H1 (cell line): ENCODE data around the gene TAPT1. TPM values are rescaled to one million over a fixed set of nuclear protein-coding genes. Genes with fewer than 3 reads are reported as not detected.

Experiments
- CTCF ChIA-PET: fragments of 300-600 bp; sonication (Branson Sonifier 250); formaldehyde crosslinking; loops from one replicate; lab custom pipeline; 2021; ENCODE audit not compliant: partially characterized antibody; lab: Charles Lee
- POLR2A ChIA-PET: fragments of 300-600 bp; sonication (Branson Sonifier 250); formaldehyde crosslinking; loops from one replicate; lab custom pipeline; 2021; ENCODE audit warnings: inconsistent platforms; ENCODE audit not compliant: partially characterized antibody; lab: Charles Lee
- DNase-seq, 2 experiments: peaks; one replicate each; pipeline versions ENCODE4 v3.0.0 to v3.0.0-alpha.2; 2010 to 2022; ENCODE audit warnings: low spot score in 2 of 2, low read depth in 1 of 2, mixed read lengths in 1 of 2
- FAIRE-seq: peaks from 2 replicates; lab custom pipeline; 2011; peaks lifted over from hg19 to GRCh38; lab: Jason Lieb, UNC
- H2AFZ ChIP-seq: 2 replicates; pipeline ENCODE4 v1.8.1; 2012; ENCODE audit warnings: low read length, inconsistent platforms
- H2AK5ac ChIP-seq: 2 replicates; pipeline ENCODE4 v1.6.1; 2013; ENCODE audit warnings: low read depth, low read length
- H2BK120ac ChIP-seq: replicated peaks from 2 replicates; pipeline ENCODE3; 2013; ENCODE audit warnings: low read depth, low read length, inconsistent platforms
- H2BK12ac ChIP-seq: 2 replicates; pipeline ENCODE4 v1.6.1; 2013; ENCODE audit warnings: low read depth, low read length
- H2BK15ac ChIP-seq: 2 replicates; pipeline ENCODE4 v1.6.1; 2013; ENCODE audit warnings: low read length
- H2BK20ac ChIP-seq: 2 replicates; pipeline ENCODE4 v1.6.1; 2013; ENCODE audit warnings: low read length
- H2BK5ac ChIP-seq: 2 replicates; pipeline ENCODE4 v1.6.1; 2013; ENCODE audit warnings: low read depth, low read length
- H3K14ac ChIP-seq: 2 replicates; pipeline ENCODE4 v1.6.1; 2013; ENCODE audit warnings: inconsistent platforms; ENCODE audit not compliant: insufficient read length
- H3K18ac ChIP-seq: 2 replicates; pipeline ENCODE4 v1.6.1; 2013; ENCODE audit warnings: low read length; ENCODE audit errors: extremely low read depth
- H3K23ac ChIP-seq: 2 replicates; pipeline ENCODE4 v1.6.1; 2013; ENCODE audit warnings: inconsistent platforms; ENCODE audit not compliant: insufficient read length
- H3K23me2 ChIP-seq: 2 replicates; pipeline ENCODE4 v1.6.1; 2013; ENCODE audit warnings: low read depth, low read length
- H3K27ac ChIP-seq: 2 replicates; pipeline ENCODE4 v1.6.1; 2011; ENCODE audit warnings: low read depth, low read length, inconsistent platforms
- H3K27me3 ChIP-seq, 4 experiments: replicated peaks in 1 of 4; 1 replicate in 1 of 4; 2 replicates in 3 of 4; pipeline versions ENCODE4 v1.6.1 to v1.8.1; 2011 to 2013; ENCODE audit warnings: low read length in 3 of 4, mild to moderate bottlenecking in 3 of 4, inconsistent platforms in 2 of 4, mixed read lengths in 2 of 4, moderate library complexity in 1 of 4; ENCODE audit not compliant: control insufficient read depth in 3 of 4, insufficient read depth in 3 of 4; ENCODE audit errors: extremely low read depth in 1 of 4
- H3K36me3 ChIP-seq, 4 experiments: 2 replicates each; pipeline versions ENCODE4 v1.6.1 to v1.8.1; 2011 to 2013; ENCODE audit warnings: mild to moderate bottlenecking in 4 of 4, low read length in 3 of 4, moderate library complexity in 2 of 4, control low read depth in 1 of 4, inconsistent platforms in 1 of 4; ENCODE audit not compliant: insufficient read depth in 4 of 4, control insufficient read depth in 2 of 4
- H3K4ac ChIP-seq: replicated peaks from 2 replicates; pipeline ENCODE3; 2013; ENCODE audit warnings: low read length, low read depth, mixed read lengths, inconsistent platforms; ENCODE audit not compliant: insufficient read length
- H3K4me1 ChIP-seq, 4 experiments: replicated peaks in 1 of 4; 1 replicate in 1 of 4; 2 replicates in 3 of 4; pipeline versions ENCODE4 v1.6.1 to v1.8.1; 2011 to 2013; ENCODE audit warnings: low read length in 3 of 4, inconsistent platforms in 2 of 4, mixed read lengths in 1 of 4; ENCODE audit not compliant: insufficient read depth in 4 of 4, control insufficient read depth in 3 of 4
- H3K4me2 ChIP-seq, 2 experiments: 2 replicates each; pipeline versions ENCODE4 v1.6.1 to v1.8.1; 2011 to 2013; ENCODE audit warnings: low read depth in 2 of 2, low read length in 2 of 2, control low read depth in 1 of 2, inconsistent platforms in 1 of 2, mild to moderate bottlenecking in 1 of 2; ENCODE audit not compliant: insufficient read depth in 1 of 2
- H3K4me3 ChIP-seq, 4 experiments: fragments of 200-600, 300-600 bp in 1 of 4; sonication (generic), shearing (Covaris generic), sonication (Bioruptor Twin) in 1 of 4; 2 replicates each; pipeline versions ENCODE4 v1.5.1 to v1.8.1; 2011 to 2016; ENCODE audit warnings: low read length in 4 of 4, low read depth in 3 of 4, control low read depth in 2 of 4, inconsistent platforms in 2 of 4, mild to moderate bottlenecking in 2 of 4, mixed read lengths in 1 of 4, moderate library complexity in 1 of 4; ENCODE audit not compliant: insufficient read depth in 2 of 4; ENCODE audit errors: extremely low read depth in 1 of 4
- H3K56ac ChIP-seq: replicated peaks from 2 replicates; pipeline ENCODE3; 2013; ENCODE audit warnings: low read depth, mild to moderate bottlenecking, mixed read lengths, low read length, inconsistent platforms; ENCODE audit not compliant: insufficient read length
- H3K79me1 ChIP-seq: 2 replicates; pipeline ENCODE4 v1.6.1; 2013; ENCODE audit warnings: low read depth, low read length, control low read depth
- H3K79me2 ChIP-seq, 2 experiments: 2 replicates each; pipeline versions ENCODE4 v1.6.1 to v1.8.1; 2012 to 2013; ENCODE audit warnings: low read length in 2 of 2, mild to moderate bottlenecking in 2 of 2, inconsistent platforms in 1 of 2; ENCODE audit not compliant: insufficient read depth in 2 of 2, control insufficient read depth in 1 of 2
- H3K9ac ChIP-seq, 4 experiments: replicated peaks in 1 of 4; 1 replicate in 1 of 4; 2 replicates in 3 of 4; pipeline versions ENCODE4 v1.6.1 to v1.8.1; 2011 to 2013; ENCODE audit warnings: low read depth in 3 of 4, low read length in 3 of 4, control low read depth in 2 of 4, mild to moderate bottlenecking in 2 of 4, moderate library complexity in 2 of 4, inconsistent platforms in 1 of 4; ENCODE audit errors: extremely low read depth in 1 of 4
- H3K9me3 ChIP-seq, 2 experiments: 2 replicates each; pipeline versions ENCODE4 v1.6.1 to v1.8.1; 2012 to 2013; ENCODE audit warnings: mild to moderate bottlenecking in 2 of 2, moderate library complexity in 2 of 2, control low read depth in 1 of 2, inconsistent platforms in 1 of 2, low read depth in 1 of 2, low read length in 1 of 2, mixed read lengths in 1 of 2; ENCODE audit not compliant: insufficient read depth in 2 of 2
- H4K20me1 ChIP-seq, 2 experiments: replicated peaks in 1 of 2; 2 replicates each; pipeline versions ENCODE3 to v1.8.1; 2011 to 2013; ENCODE audit warnings: inconsistent platforms in 2 of 2, low read length in 2 of 2, mild to moderate bottlenecking in 1 of 2; ENCODE audit not compliant: insufficient read depth in 2 of 2, control insufficient read depth in 1 of 2
- H4K5ac ChIP-seq: 2 replicates; pipeline ENCODE4 v1.6.1; 2013; ENCODE audit warnings: low read length, low read depth, mixed read lengths, inconsistent platforms; ENCODE audit not compliant: insufficient read length
- H4K8ac ChIP-seq: 2 replicates; pipeline ENCODE4 v1.8.0; 2013; ENCODE audit warnings: mild to moderate bottlenecking, moderate library complexity, low read length, inconsistent platforms; ENCODE audit not compliant: insufficient read depth; ENCODE audit errors: extremely low read depth
- H4K91ac ChIP-seq: replicated peaks from 2 replicates; pipeline ENCODE3; 2013; ENCODE audit warnings: low read length, mixed read lengths, inconsistent platforms; ENCODE audit not compliant: insufficient read length
- KDM1A ChIP-seq: fragments of 200-600, 300-600 bp; sonication (generic); IDR thresholded peaks from 2 replicates; pipeline ENCODE4 v1.7.1; 2016; ENCODE audit warnings: mild to moderate bottlenecking, low read length, borderline replicate concordance
- polyA plus RNA-seq, 7 experiments: library from polyadenylated mRNA; depleted of rRNA in 3 of 7; stranded (reverse) in 5 of 7; unstranded in 2 of 7; fragments of >200 nt in 5 of 7; fragments of 200-250 nt in 2 of 7; gene quantifications; 1 replicate in 5 of 7; 2 replicates in 1 of 7; 4 replicates in 1 of 7; pipeline versions ENCODE4 v1.2.1 to v1.2.3, GENCODE V29; 2011 to 2013; ENCODE audit warnings: missing spikeins in 2 of 7, mixed read lengths in 2 of 7
- total RNA-seq: library from RNA; stranded (reverse); fragmentation: NEBNext Ultra II Directional; extraction: Animal tissue kit (Norgen Biotek cat#: 25700); gene quantifications from 2 replicates; pipeline ENCODE4 v1.2.1, GENCODE V29; 2021

Gene TAPT1
- total and polyA plus RNA-seq, 2 of the 8 experiments (the other 6 are each of a cell fraction or from before 2014, with no cell fraction given): 4.2 to 15.3 TPM

- peaks cover 0 to 4% of the 10 kb centered on the region in 2 experiments for H4K20me1 ChIP-seq
- no peak overlapping the region for H3K27ac ChIP-seq
- no peak overlapping the region for H2BK120ac ChIP-seq
- no peak overlapping the region for H3K18ac ChIP-seq
- no peaks in the 10 kb centered on the region for H3K36me3 ChIP-seq
- no peak overlapping the region for H2BK12ac ChIP-seq
- H3K9ac ChIP-seq: no peak overlapping the region
- no peak overlapping the region for H2BK15ac ChIP-seq
- no peak overlapping the region for H2BK5ac ChIP-seq
- H3K4me1 ChIP-seq: peaks cover 0 to 4% (median 0%) of the 10 kb centered on the region in 4 experiments; a peak in 2 of 7 replicates
- H4K5ac ChIP-seq: no peak overlapping the region
- H3K27me3 ChIP-seq: no peaks in the 10 kb centered on the region
- no peaks in the 10 kb centered on the region for H3K9me3 ChIP-seq
- no peak overlapping the region for H4K91ac ChIP-seq
- no peaks in the 10 kb centered on the region for H3K79me1 ChIP-seq
- no peak overlapping the region for H2BK20ac ChIP-seq
- H3K4me2 ChIP-seq: no peak overlapping the region
- H3K4ac ChIP-seq: no peak overlapping the region
- H3K23ac ChIP-seq: no peak overlapping the region
- H2AFZ ChIP-seq: no peak overlapping the region
- no peak overlapping the region for H2AK5ac ChIP-seq
- no peak for FAIRE-seq
- no peak overlapping the region for H3K56ac ChIP-seq
- no peak overlapping the region for H3K4me3 ChIP-seq
- peaks cover 0 to 51% of the 10 kb centered on the region in 2 experiments; a peak in 2 of 4 replicates for H3K79me2 ChIP-seq
- DNase-seq: no peak
- H4K8ac ChIP-seq: no peak overlapping the region; the same call in 1 of the 2 replicates
- no peak overlapping the region for H3K14ac ChIP-seq
- POLR2A ChIA-PET: interaction anchor here (1.0 to 1.8 kb wide), 3 partner anchors 11 to 141 kb away, joined by 3 to 6 read pairs (median 3); no protein-coding TSS in a partner anchor
- CTCF ChIA-PET: interaction anchor here (1.0 to 4.6 kb wide), 3 partner anchors 11 to 20 kb away, joined by 4 to 38 read pairs (median 11); no protein-coding TSS in a partner anchor
- H3K23me2 ChIP-seq: no peaks in the 10 kb centered on the region
- TF ChIP-seq KDM1A: no peak
Measured at GRCh38 chr4:16218950-16219349, 7.3 kb downstream of the TAPT1 start.
